Smooth muscle cell (in vitro differentiated cells): Measurements from ENCODE around the gene BTNL3. TPM values are rescaled to one million over a fixed set of nuclear protein-coding genes. Genes with fewer than 3 reads are reported as not detected.

Source experiments
- DNase-seq: peaks from one replicate; lab custom pipeline; 2025; ENCODE audit not compliant: unreplicated experiment; lab: John Stamatoyannopoulos, UW
- H2AFZ ChIP-seq: fragments of 200-600 bp; sonication (generic); 2 replicates; pipeline ENCODE4 v1.6.0; 2016; ENCODE audit warnings: antibody characterized with exemption, low read depth, mild to moderate bottlenecking
- H3F3A ChIP-seq: fragments of 200-600 bp; sonication (generic); 2 replicates; pipeline ENCODE4 v1.6.0; 2017; ENCODE audit warnings: antibody characterized with exemption, low read depth
- H3K27ac ChIP-seq: fragments of 200-600 bp; sonication (generic); 2 replicates; pipeline ENCODE4 v1.5.1; 2016; ENCODE audit warnings: low read depth, mild to moderate bottlenecking
- H3K27me3 ChIP-seq: fragments of 200-600 bp; sonication (generic); 2 replicates; pipeline ENCODE4 v1.6.1; 2016; ENCODE audit warnings: low read depth, mild to moderate bottlenecking
- H3K36me3 ChIP-seq: fragments of 200-600 bp; sonication (generic); 2 replicates; pipeline ENCODE4 v1.5.1; 2016; ENCODE audit warnings: low read depth
- H3K4me1 ChIP-seq: fragments of 200-600 bp; sonication (generic); 2 replicates; pipeline ENCODE4 v1.5.1; 2016; ENCODE audit warnings: low read depth
- H3K4me2 ChIP-seq: fragments of 200-600 bp; sonication (generic); 2 replicates; pipeline ENCODE4 v1.6.0; 2016; ENCODE audit warnings: mild to moderate bottlenecking
- H3K4me3 ChIP-seq: fragments of 200-600 bp; sonication (generic); 2 replicates; pipeline ENCODE4 v1.5.1; 2016; ENCODE audit warnings: mild to moderate bottlenecking
- H3K79me2 ChIP-seq: fragments of 200-600 bp; sonication (generic); 2 replicates; pipeline ENCODE4 v1.6.0; 2016; ENCODE audit warnings: low read depth, mild to moderate bottlenecking
- H3K9ac ChIP-seq: fragments of 200-600 bp; sonication (generic); 2 replicates; pipeline ENCODE4 v1.6.0; 2016; ENCODE audit warnings: low read depth
- H3K9me3 ChIP-seq: fragments of 200-600 bp; sonication (generic); replicated peaks from 2 replicates; pipeline ENCODE4 v1.5.1; 2016; ENCODE audit warnings: low read depth
- H4K20me1 ChIP-seq: fragments of 200-600 bp; sonication (generic); 2 replicates; pipeline ENCODE4 v1.6.0; 2016; ENCODE audit warnings: low read depth
- WGBS: methylation state at CpG from one replicate; pipeline ENCODE4 v1.1.7; 2016; ENCODE audit warnings: low lambda C conversion rate; 5-methylcytosine and 5-hydroxymethylcytosine counted together
- polyA plus RNA-seq: library from polyadenylated mRNA; unstranded; fragments of >200 nt; fragmentation: Nextera tagmentation; extraction: Ambion mirVana; gene quantifications from 2 replicates; pipeline ENCODE4 v1.2.1, GENCODE V29; 2016
- total RNA-seq: library from RNA; depleted of rRNA; stranded (reverse); fragments of >200 nt; gene quantifications from 2 replicates; pipeline ENCODE4 v1.2.3, GENCODE V29; 2014
- TF ChIP-seq, protein P1 (sequence below): fragments of 200-600 bp; sonication (generic); IDR thresholded peaks from 2 replicates; pipeline ENCODE4 v1.5.1; 2017; ENCODE audit warnings: borderline replicate concordance, mild to moderate bottlenecking, antibody characterized with exemption; ENCODE audit not compliant: insufficient read depth, poor library complexity, severe bottlenecking

Gene BTNL3
- total and polyA plus RNA-seq, 2 experiments from 2014 or later = not detected

DNA sequence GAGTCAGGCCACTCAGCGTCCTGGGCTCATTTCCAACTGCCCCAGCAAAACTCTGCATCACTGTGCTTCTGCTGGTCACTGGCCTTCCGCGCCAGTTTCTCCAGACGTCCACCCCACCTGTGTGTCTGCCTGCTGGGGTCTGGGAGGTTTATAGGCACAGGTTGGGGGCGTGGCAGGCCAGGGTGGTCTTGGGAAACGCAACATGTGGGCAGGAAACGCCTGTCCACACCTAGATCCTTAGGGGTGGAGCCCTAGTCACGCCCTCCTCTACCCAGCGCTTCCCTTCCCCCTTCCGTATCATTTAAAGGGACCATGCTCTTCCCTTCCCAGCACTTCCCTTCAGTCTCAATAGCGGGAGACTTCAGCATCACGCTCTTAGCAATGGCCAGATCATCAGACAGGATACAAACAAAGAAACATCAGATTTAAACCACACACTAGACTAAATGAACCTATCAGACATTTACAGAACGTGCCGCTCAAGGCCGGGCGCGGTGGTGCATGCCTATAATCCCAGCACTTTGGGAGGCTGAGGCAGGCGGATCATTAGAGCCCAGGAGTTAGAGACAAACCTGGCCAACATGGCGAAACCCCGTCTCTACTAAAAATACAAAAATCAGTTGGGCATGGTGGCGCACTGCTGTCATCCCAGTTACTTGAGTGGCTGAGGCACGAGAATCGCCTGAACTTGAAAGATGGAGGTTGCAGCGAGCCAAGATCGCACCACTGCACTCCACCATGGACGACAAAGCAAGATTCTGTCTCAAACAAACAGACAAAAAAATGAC is 39.6 kb downstream of the BTNL3 start:
- no peaks in the 10 kb centered on the region for H3K79me2 ChIP-seq
- H3K9me3 ChIP-seq = no peaks in the 10 kb centered on the region
- peak overlapping the region; percentile 77 for H2AFZ ChIP-seq
- DNase-seq = no peak
- H3K4me2 ChIP-seq = peak overlapping the region; percentile 79
- peak overlapping the region; percentile 36 for H3K4me3 ChIP-seq
- H3K36me3 ChIP-seq = no peaks in the 10 kb centered on the region
- no peak overlapping the region for H3K27ac ChIP-seq
- H3K27me3 ChIP-seq = no peaks in the 10 kb centered on the region
- WGBS = 30% methylated on average over 26 of the region's 26 CpGs
- no peak overlapping the region for H3K9ac ChIP-seq
- no peaks in the 10 kb centered on the region for H4K20me1 ChIP-seq
- TF ChIP-seq, protein P1, sequence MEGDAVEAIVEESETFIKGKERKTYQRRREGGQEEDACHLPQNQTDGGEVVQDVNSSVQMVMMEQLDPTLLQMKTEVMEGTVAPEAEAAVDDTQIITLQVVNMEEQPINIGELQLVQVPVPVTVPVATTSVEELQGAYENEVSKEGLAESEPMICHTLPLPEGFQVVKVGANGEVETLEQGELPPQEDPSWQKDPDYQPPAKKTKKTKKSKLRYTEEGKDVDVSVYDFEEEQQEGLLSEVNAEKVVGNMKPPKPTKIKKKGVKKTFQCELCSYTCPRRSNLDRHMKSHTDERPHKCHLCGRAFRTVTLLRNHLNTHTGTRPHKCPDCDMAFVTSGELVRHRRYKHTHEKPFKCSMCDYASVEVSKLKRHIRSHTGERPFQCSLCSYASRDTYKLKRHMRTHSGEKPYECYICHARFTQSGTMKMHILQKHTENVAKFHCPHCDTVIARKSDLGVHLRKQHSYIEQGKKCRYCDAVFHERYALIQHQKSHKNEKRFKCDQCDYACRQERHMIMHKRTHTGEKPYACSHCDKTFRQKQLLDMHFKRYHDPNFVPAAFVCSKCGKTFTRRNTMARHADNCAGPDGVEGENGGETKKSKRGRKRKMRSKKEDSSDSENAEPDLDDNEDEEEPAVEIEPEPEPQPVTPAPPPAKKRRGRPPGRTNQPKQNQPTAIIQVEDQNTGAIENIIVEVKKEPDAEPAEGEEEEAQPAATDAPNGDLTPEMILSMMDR = no peak
- no peaks in the 10 kb centered on the region for H3K4me1 ChIP-seq
- no peaks in the 10 kb centered on the region for H3F3A ChIP-seq

DNA sequence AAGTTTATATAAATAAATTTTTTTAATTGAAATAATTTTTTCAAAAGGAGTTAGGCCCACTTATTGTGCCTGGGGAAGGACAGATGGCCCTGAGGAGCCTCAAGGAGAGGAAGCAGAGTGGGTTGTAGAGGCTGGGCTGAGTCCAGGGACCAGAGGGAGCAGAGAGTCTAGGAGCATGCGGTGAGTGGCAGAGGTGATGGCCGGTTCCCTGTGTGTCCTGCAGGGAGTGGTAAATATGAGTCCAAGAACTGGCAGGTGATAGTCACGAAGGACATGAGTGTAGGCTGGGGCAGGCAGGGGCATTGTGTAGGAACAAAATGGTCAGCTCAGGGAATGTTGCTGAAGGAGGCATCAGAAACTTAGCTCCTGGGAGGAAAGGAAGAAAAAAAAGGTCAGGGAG is 43.1 kb downstream of the BTNL3 start:
- no peaks in the 10 kb centered on the region for H3K27me3 ChIP-seq
- no peaks in the 10 kb centered on the region for H3K4me1 ChIP-seq
- H3K36me3 ChIP-seq = no peaks in the 10 kb centered on the region
- no peak overlapping the region for H3K4me3 ChIP-seq
- TF ChIP-seq, protein P1 = no peak
- no peaks in the 10 kb centered on the region for H3K79me2 ChIP-seq
- no peaks in the 10 kb centered on the region for H3F3A ChIP-seq
- DNase-seq = no peak
- no peak overlapping the region for H3K4me2 ChIP-seq
- no peaks in the 10 kb centered on the region for H4K20me1 ChIP-seq
- H2AFZ ChIP-seq = no peak overlapping the region
- 90% methylated on average over 3 of the region's 3 CpGs for WGBS
- H3K9ac ChIP-seq = no peak overlapping the region
- no peaks in the 10 kb centered on the region for H3K9me3 ChIP-seq
- no peak overlapping the region for H3K27ac ChIP-seq

DNA sequence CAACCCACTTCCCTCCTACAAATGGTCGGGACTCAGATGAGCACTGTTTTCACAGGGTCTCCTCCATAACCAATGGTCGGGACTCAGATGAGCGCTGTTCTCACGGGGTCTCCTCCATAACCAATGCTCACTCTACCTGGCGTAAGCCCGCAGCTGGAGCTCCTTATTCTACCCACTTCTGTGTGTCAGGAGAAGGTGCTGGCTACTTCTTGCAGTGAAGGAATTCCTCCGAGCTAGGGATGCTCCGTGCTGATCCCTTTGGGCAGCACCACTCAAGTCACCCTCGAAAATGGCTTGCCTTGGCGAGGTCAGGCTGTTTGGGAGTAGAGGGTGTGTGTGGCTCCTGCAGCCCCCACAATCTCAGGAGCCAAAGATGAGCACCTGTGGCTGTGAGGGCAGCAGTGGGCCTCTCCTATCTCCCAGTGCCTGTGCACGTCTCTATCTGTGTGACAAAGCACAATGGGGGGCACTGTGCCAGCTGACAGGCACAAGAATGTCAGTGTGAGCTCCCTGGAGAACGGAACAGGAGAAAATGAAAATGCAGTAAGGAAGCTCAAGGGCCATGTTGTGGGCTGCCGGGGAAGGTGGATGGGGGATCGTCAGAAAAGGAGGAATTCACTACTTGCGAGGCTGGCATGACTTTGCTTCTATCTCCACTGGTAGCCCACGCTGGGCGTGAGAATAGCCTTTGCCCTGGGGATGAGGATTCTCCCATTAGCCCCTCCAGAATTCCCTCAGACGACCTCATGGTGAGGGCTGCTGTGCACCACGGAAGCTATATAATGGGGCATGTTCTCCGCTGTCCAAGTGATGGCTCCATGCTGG is 47.6 kb downstream of the BTNL3 start:
- Histone ChIP-seq H3K9me3 (no peaks in the 10 kb centered on the region), H3K9ac (no peak overlapping the region), H2AFZ (no peak overlapping the region), H3F3A (no peaks in the 10 kb centered on the region), H3K27ac (no peak overlapping the region), H3K4me1 (no peaks in the 10 kb centered on the region), H3K4me2 (no peak overlapping the region), H4K20me1 (no peaks in the 10 kb centered on the region), H3K4me3 (no peak overlapping the region), H3K79me2 (no peaks in the 10 kb centered on the region), H3K27me3 (peaks cover 7% of the 10 kb centered on the region), H3K36me3 (no peaks in the 10 kb centered on the region)
- WGBS = 86% methylated on average over 20 of the region's 20 CpGs
- no peak for DNase-seq
- TF ChIP-seq, protein P1 = no peak
